ENCODE results near the gene USP38. TPM values are rescaled to one million over a fixed set of nuclear protein-coding genes. Genes with fewer than 3 reads are reported as not detected.
"Not testable (repeated sequence)": the region's sequence is repeated elsewhere in the genome, so short reads cannot be mapped to it uniquely, and the experiment has no call there.

USP38 gene
- total RNA-seq, 1 donor from 2014 or later = 19.8 TPM

DNA sequence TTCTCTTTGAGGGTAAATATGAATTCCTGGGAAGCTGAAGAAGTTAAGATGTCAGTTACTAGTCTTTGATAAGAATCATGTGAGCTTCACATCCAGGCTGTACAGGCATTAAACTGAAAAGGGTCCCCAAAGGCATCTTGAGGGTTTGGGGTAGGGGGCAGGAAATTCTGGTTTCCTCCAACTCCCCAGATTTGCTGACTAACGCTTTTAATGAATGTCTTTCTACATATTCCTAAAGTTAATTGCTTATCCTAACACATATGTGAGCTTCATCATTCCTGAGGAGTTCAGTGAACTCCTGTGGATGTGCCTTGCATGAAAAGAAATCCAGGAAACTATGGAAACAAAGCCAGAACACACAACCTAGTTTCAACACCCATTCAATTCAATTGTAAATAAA lies 78.1 kb downstream of the USP38 start:
- no peak for DNase-seq
- H3K4me3 ChIP-seq = no peak overlapping the region
- no peaks in the 10 kb centered on the region for H3K4me1 ChIP-seq
- no peaks in the 10 kb centered on the region for H3K27me3 ChIP-seq (ENCODE audit: low read depth)
- H3K36me3 ChIP-seq = no peaks in the 10 kb centered on the region
- no peak overlapping the region for H3K27ac ChIP-seq (replicated peaks)
- TF ChIP-seq, protein P1, sequence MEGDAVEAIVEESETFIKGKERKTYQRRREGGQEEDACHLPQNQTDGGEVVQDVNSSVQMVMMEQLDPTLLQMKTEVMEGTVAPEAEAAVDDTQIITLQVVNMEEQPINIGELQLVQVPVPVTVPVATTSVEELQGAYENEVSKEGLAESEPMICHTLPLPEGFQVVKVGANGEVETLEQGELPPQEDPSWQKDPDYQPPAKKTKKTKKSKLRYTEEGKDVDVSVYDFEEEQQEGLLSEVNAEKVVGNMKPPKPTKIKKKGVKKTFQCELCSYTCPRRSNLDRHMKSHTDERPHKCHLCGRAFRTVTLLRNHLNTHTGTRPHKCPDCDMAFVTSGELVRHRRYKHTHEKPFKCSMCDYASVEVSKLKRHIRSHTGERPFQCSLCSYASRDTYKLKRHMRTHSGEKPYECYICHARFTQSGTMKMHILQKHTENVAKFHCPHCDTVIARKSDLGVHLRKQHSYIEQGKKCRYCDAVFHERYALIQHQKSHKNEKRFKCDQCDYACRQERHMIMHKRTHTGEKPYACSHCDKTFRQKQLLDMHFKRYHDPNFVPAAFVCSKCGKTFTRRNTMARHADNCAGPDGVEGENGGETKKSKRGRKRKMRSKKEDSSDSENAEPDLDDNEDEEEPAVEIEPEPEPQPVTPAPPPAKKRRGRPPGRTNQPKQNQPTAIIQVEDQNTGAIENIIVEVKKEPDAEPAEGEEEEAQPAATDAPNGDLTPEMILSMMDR (IDR thresholded peaks at IDR 0.05; ENCODE audit: borderline replicate concordance) = no peak
- intact Hi-C loops (cut with micrococcal nuclease) = no loop called here
- H3K9me3 ChIP-seq (replicated peaks) = peaks cover 12% of the 10 kb centered on the region

DNA sequence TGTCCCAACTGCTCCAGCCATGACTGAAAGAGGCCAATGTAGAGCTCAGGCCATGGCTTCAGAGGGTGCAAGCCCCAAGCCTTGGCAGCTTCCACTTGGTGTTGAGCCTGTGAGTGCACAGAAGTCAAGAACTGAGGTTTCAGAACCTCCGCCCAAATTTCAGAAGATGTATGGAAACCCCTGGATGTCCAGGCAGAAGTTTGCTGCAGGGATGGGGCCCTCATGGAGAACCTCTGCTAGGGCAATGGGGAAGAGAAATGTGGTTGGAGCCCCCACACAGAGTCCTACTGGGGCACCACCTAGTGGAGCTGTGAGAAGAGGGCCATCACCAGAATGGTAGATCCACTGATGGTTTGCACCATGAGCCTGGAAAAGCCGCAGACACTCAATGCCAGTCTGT lies 83.0 kb downstream of the USP38 start:
- peaks cover 27% of the 10 kb centered on the region for H3K9me3 ChIP-seq (replicated peaks)
- H3K4me1 ChIP-seq; DNase-seq; H3K36me3 ChIP-seq; intact Hi-C loops (cut with micrococcal nuclease); H3K27me3 ChIP-seq (ENCODE audit: low read depth); H3K4me3 ChIP-seq; H3K27ac ChIP-seq (replicated peaks): not testable (repeated sequence)

DNA sequence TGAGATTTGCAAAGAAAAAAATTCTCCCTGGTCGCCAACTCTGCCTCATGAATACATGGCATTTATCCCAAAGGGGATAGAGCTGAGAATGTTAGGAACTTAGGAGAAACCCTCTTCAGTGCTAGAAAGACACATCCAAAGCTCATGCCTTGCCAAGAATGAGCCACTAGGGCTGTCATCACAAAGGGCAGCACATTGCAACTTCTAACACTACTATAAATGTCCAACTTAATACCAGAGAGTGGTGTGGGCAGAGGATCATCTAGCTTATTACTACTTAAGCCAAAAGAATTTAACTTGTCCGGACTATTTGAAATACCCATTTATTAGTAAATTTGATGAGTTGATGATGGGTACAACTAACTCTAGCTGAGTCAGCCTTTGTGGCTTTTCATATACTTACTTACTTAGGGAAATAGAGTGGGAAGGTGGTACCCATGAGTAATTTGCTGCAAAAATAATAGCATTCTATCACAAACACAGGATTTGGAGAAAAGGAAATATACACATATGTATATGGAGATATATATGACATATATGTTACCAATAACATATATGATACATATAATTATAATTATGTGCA lies 85.6 kb downstream of the USP38 start:
- H3K4me1 ChIP-seq = no peaks in the 10 kb centered on the region
- TF ChIP-seq, protein P1 (IDR thresholded peaks at IDR 0.05; ENCODE audit: borderline replicate concordance) = peak; percentile 19
- no peaks in the 10 kb centered on the region for H3K27me3 ChIP-seq (ENCODE audit: low read depth)
- H3K27ac ChIP-seq (replicated peaks) = no peak overlapping the region
- H3K9me3 ChIP-seq (replicated peaks) = peaks cover 27% of the 10 kb centered on the region
- H3K4me3 ChIP-seq = no peak overlapping the region
- intact Hi-C loops (cut with micrococcal nuclease) = no loop called here
- H3K36me3 ChIP-seq = no peaks in the 10 kb centered on the region
- no peak for DNase-seq

Other genes with a start within 250 kb of the USP38 start
- gene GAB1, start 152.0 kb downstream of the USP38 start, total RNA-seq = 87.1 TPM